Activated naive CD8-positive, alpha-beta T cell treated with anti-CD3 and anti-CD28 coated beads, Interleukin-2, amount 50 U/mL, for 24 hours (primary cell): Measurements from ENCODE around the gene FADS6.

Source experiments
- ATAC-seq: fragments of 150-1000 bp; cut with Tn5 transposase; one replicate; pipeline ENCODE4 v1.10.0; 2021
- DNase-seq: peaks from one replicate; pipeline ENCODE4 v3.0.0; 2021
- H3K27ac Mint-ChIP-seq: one replicate; pipeline ENCODE4 v1.8.0; 2021; ENCODE audit warnings: mild to moderate bottlenecking, mixed read lengths
- H3K27me3 Mint-ChIP-seq: one replicate; pipeline ENCODE4 v1.8.0; 2021; ENCODE audit warnings: mixed read lengths
- H3K36me3 Mint-ChIP-seq: one replicate; pipeline ENCODE4 v1.8.0; 2021; ENCODE audit warnings: low read depth, mixed read lengths
- H3K4me1 Mint-ChIP-seq: one replicate; pipeline ENCODE4 v1.8.0; 2021; ENCODE audit warnings: mixed read lengths
- H3K4me3 Mint-ChIP-seq: one replicate; pipeline ENCODE4 v1.8.0; 2021; ENCODE audit warnings: mild to moderate bottlenecking, moderate library complexity, mixed read lengths
- H3K9me3 Mint-ChIP-seq: one replicate; pipeline ENCODE4 v1.8.0; 2021; ENCODE audit warnings: mixed read lengths

FADS6 gene

GRCh38 chr17:74860229-74860871 is 33.1 kb downstream of the FADS6 start:
- H3K27ac Mint-ChIP-seq = no peak overlapping the region
- no peaks in the 10 kb centered on the region for H3K9me3 Mint-ChIP-seq
- no peak for DNase-seq
- no peaks in the 10 kb centered on the region for H3K36me3 Mint-ChIP-seq
- no peak for ATAC-seq
- H3K4me3 Mint-ChIP-seq = peak overlapping the region; percentile 45
- H3K4me1 Mint-ChIP-seq = peaks cover 10% of the 10 kb centered on the region
- H3K27me3 Mint-ChIP-seq = peaks cover 51% of the 10 kb centered on the region

DNA sequence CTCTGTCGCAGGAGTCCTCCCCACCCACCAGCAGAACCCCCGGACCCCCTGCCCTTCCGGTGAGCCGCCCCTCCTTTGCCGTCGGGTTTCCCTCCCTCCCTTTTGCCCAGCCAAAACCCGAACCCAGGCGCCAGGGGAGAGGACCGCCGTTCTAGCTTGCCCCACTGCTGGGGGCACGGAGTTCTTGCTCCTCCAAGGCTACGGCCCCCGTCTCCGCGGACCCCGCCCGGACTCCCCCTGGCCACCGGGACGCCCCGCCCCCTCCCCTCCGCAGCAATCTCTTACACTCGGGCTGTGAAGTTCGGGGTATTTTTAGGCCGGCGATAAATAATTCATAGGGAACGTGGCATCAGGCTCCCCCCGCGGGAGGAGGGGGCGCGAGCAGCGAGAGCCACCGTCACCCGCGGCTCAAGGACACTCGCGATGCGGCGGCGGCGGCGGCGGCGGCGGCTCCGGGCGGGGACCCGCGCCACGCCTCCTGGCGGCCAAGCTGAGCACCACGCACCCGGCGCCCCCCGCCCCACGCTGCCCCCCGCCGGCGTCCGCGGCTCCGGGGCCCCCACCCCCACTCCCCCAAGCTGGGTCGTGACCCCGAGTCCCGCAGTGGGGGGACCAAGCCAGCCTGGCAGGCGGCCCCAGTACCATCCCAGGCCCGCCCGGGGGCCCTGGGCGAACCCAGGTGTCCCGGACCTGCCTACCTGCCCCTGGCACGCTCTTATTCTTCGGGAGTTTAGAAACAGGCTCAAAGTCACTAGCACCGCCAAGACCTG is 33.8 kb downstream of the FADS6 start, which contains the start of gene GRIN2C:
GRIN2C (minus strand) TSS at position 427 of the 770 bp plus-strand sequence. CDS start 4,793 bp downstream, outside the sequence.
- no peak within 1 kb of the TSS for H3K27ac Mint-ChIP-seq
- ATAC-seq (no peak), DNase-seq (no peak)
- H3K4me3 Mint-ChIP-seq = peak within 1 kb of the TSS; percentile 45
- H3K4me1 Mint-ChIP-seq = peaks cover 10% of the 10 kb centered on the region
- H3K9me3 Mint-ChIP-seq = no peaks in the 10 kb centered on the region
- no peaks in the 10 kb centered on the region for H3K36me3 Mint-ChIP-seq
- peaks cover 56% of the 10 kb centered on the region for H3K27me3 Mint-ChIP-seq

DNA sequence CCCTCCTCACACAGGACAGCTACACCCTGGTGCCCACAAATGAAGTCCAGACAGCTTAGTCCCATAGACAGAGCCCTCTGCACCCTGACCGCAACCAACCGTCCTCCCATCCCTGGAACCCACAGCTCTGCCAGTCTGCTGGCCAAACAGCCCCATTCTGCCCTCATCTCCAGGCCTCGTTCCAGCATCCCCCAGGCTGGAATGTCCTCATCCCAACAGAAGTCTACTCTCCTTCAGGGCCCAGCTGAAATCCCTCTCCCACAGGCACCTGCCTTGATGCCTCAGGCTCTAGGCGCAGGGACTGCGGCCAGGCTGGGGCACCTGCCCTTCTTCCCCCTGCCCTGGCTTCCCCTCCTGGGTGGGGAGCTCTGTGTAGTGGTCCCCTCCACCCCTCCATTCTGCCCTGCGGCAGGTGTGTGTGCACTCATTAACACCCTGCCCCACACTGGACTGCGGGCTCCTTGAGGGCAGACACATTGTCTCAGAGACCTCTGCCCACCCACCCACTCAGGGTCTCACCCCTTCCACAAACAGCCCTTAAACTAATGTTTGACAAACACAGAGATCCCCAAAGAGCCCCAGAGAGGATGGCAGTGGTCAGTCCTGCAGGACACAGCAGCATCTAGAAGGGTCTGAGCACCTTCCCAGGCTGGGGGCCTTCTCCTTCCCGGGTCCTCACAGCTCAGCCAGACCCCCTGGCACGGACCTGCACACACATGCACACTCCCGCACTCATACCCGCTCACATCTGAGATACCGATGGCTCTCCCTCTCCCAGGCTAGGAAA is 34.6 kb downstream of the FADS6 start:
- H3K36me3 Mint-ChIP-seq = no peaks in the 10 kb centered on the region
- no peaks in the 10 kb centered on the region for H3K9me3 Mint-ChIP-seq
- H3K4me1 Mint-ChIP-seq = peaks cover 10% of the 10 kb centered on the region
- no peak overlapping the region for H3K4me3 Mint-ChIP-seq
- no peak for ATAC-seq
- peaks cover 61% of the 10 kb centered on the region for H3K27me3 Mint-ChIP-seq
- no peak overlapping the region for H3K27ac Mint-ChIP-seq
- no peak for DNase-seq

DNA sequence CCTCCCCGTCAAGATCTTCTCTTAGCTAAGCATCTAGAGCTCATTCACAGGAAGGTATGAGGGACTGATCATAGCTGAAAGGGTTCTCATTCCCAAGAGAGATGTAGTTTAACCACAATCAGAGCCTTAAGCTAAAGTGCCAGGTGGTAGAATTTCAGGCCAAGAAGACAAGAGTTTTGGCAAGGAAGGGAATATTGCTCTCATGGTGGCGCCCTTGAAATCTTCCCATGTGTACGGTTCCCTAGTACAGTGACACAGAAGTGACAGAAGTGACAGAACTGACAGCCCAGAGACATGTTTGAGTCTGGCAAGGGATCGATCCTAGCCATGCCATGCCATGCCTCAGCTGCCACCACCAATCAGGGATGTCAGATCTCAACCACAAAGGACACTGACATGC is 36.2 kb downstream of the FADS6 start:
- Mint-ChIP-seq H3K4me3 (no peak overlapping the region), H3K36me3 (no peaks in the 10 kb centered on the region), H3K4me1 (peaks cover 13% of the 10 kb centered on the region), H3K27ac (no peak overlapping the region), H3K9me3 (no peaks in the 10 kb centered on the region), H3K27me3 (peaks cover 68% of the 10 kb centered on the region)
- ATAC-seq = no peak
- no peak for DNase-seq

DNA sequence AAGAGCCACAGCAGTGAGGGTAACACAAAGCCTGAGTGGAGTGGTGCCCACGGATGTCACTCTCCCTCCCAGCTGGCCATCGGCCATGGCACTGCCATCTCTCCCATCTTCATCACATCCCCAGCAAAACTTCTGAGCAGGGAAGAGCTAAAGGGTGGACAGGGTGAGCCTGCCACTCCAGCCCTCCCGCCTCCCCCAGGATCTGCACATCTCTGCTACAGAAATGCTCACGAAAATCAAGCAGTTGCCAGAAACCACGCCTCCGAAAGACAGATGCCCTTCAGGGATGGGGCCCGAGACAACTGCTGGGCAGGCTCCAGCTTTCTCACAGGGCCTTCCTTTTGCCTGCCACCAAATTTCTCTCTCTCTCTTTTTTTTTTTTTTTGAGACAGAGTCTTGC is 37.3 kb downstream of the FADS6 start:
- peaks cover 66% of the 10 kb centered on the region for H3K27me3 Mint-ChIP-seq
- no peaks in the 10 kb centered on the region for H3K9me3 Mint-ChIP-seq
- H3K4me1 Mint-ChIP-seq = peaks cover 8% of the 10 kb centered on the region
- H3K36me3 Mint-ChIP-seq = no peaks in the 10 kb centered on the region
- no peak overlapping the region for H3K4me3 Mint-ChIP-seq
- ATAC-seq (no peak), DNase-seq (no peak)
- no peak overlapping the region for H3K27ac Mint-ChIP-seq

DNA sequence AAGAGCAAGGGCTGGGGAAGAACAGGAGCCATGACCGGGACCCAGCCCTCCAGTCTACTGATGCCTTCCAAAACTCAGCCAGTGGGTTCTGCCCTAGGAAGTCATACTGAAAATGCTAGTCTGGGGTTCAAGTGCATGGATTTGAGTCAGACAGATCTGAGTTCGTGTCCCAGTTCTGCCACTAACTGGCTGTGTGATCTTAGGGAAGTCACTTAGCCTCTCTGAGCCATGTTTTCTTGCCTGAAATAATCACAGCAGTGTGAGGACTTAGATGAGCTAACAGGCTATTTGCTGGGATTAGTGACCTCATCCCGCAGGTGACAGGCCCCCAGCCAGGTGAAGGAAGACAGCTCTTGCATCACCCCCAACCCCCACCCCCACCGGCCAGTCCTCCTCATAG is 38.1 kb downstream of the FADS6 start:
- Mint-ChIP-seq H3K27ac (no peak overlapping the region), H3K36me3 (no peaks in the 10 kb centered on the region), H3K4me1 (peaks cover 6% of the 10 kb centered on the region), H3K27me3 (peaks cover 66% of the 10 kb centered on the region), H3K9me3 (no peaks in the 10 kb centered on the region), H3K4me3 (no peak overlapping the region)
- DNase-seq = no peak
- ATAC-seq = no peak

GRCh38 chr17:74854792-74855191 is 38.6 kb downstream of the FADS6 start:
- H3K9me3 Mint-ChIP-seq = no peaks in the 10 kb centered on the region
- H3K27me3 Mint-ChIP-seq = peaks cover 62% of the 10 kb centered on the region
- no peak overlapping the region for H3K4me3 Mint-ChIP-seq
- no peaks in the 10 kb centered on the region for H3K36me3 Mint-ChIP-seq
- no peak for ATAC-seq
- DNase-seq = no peak
- H3K4me1 Mint-ChIP-seq = peaks cover 4% of the 10 kb centered on the region
- no peak overlapping the region for H3K27ac Mint-ChIP-seq

- Mint-ChIP-seq H3K27me3 (peaks cover 55% of the 10 kb centered on the region), H3K27ac (no peak overlapping the region), H3K36me3 (no peaks in the 10 kb centered on the region), H3K9me3 (no peaks in the 10 kb centered on the region), H3K4me1 (peaks cover 3% of the 10 kb centered on the region), H3K4me3 (no peak overlapping the region)
- ATAC-seq (no peak), DNase-seq (no peak)
These were observed 39.8 kb downstream of the FADS6 start for GRCh38 chr17:74853669-74854068.

GRCh38 chr17:74853048-74853397 is 40.4 kb downstream of the FADS6 start:
- peak overlapping the region; percentile 65 for H3K4me3 Mint-ChIP-seq
- DNase-seq = no peak
- ATAC-seq = no peak
- H3K4me1 Mint-ChIP-seq = peaks cover 3% of the 10 kb centered on the region
- H3K27ac Mint-ChIP-seq = no peak overlapping the region
- peaks cover 52% of the 10 kb centered on the region for H3K27me3 Mint-ChIP-seq
- no peaks in the 10 kb centered on the region for H3K36me3 Mint-ChIP-seq
- H3K9me3 Mint-ChIP-seq = no peaks in the 10 kb centered on the region

DNA sequence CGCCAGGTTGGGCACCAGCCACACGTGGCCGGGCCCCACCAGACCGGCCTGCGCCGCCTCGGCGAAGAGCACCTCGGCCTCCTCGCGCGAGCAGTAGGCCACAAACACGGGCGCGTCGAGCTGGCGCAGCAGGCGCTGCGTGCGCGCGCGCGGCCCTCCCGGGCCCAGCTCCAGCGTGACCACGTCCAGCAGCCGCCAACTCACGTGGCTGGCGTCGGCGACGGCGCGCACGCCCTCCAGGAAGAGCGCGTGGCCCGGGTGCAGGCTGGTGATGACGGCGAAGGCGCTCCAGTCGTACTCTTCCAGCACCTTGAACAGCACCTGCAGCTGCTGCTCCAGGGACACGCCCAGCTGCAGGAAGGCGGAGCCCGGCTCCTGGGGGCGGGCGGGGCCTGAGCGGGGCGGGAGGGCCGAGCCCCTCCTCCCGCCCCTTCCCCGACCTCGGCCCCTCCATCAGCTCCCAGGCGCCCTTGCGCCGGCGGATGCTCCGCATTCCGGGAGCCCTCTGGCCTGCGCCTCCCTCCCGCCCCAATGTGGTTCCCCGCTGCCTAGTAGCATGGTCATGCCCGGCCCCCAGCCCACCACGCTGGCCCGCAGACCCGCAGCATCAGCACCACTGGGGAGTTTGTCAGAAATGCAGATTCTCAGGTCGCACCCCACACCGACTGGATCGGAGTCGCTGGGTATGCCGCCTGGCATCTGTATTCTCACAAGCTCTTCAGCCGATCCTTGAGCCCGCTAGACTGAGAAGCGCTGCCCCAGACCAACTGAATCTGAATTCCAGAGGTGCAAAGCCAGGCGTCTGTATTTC is 41.0 kb downstream of the FADS6 start:
- peaks cover 48% of the 10 kb centered on the region for H3K27me3 Mint-ChIP-seq
- H3K4me3 Mint-ChIP-seq = peak overlapping the region; percentile 65
- peak; percentile 70 for ATAC-seq
- no peaks in the 10 kb centered on the region for H3K9me3 Mint-ChIP-seq
- H3K4me1 Mint-ChIP-seq = peaks cover 3% of the 10 kb centered on the region
- H3K27ac Mint-ChIP-seq = no peak overlapping the region
- peak; percentile 57 for DNase-seq
- H3K36me3 Mint-ChIP-seq = no peaks in the 10 kb centered on the region

DNA sequence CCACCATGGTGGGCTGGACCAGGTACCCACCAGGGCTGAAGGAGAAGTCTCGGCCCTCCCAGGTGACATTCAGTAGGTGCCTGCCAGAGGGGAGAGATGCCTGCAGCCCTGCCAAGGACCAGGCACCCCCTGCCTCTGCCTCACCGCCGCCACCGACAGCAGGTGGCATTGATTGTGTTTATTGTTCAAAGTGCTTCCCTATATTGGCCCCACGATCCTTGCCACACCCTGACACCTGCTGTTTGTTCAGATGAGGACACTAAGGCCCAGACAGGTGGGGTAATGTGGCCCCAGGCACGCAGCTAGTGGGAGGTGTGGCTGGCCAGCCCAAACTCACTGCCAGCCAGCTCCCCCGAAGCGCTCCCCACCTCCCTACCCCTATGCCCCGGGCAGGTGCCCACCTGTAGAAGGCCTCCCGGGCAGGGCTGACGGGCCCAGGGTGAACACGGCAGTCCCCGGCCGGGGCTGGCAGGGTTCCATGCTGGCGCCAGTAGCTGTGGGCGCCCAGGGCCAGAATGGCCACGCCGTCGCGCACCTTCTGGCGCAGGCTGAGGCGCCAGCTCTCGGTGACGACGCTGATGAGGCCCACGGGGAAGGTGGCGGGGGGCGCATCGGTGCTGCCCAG is 41.7 kb downstream of the FADS6 start:
- Mint-ChIP-seq H3K27ac (no peak overlapping the region), H3K4me1 (peaks cover 3% of the 10 kb centered on the region), H3K36me3 (no peaks in the 10 kb centered on the region), H3K9me3 (no peaks in the 10 kb centered on the region), H3K4me3 (no peak overlapping the region), H3K27me3 (peaks cover 42% of the 10 kb centered on the region)
- ATAC-seq = no peak
- DNase-seq = no peak

DNA sequence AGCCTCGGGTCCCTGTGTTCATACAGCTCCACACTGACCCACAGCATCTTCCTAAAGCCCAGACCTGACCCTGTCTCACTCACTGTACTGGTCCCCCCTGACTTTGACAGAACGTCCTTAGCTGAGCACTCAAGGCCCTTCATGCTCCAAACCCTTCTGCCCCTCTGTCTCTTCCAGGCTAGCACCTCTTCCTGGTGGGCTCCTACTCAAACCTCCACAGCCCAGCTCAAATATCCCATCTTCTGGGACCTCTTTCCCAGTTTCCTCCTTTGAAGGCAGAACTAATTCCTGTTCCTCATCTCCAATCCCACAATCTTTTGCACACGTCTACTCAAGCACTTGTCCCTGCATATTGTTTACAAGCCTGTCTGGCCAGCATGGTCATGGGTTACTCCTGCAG is 42.5 kb downstream of the FADS6 start:
- H3K27me3 Mint-ChIP-seq = peaks cover 36% of the 10 kb centered on the region
- H3K27ac Mint-ChIP-seq = no peak overlapping the region
- no peaks in the 10 kb centered on the region for H3K9me3 Mint-ChIP-seq
- H3K36me3 Mint-ChIP-seq = no peaks in the 10 kb centered on the region
- no peak for ATAC-seq
- DNase-seq = no peak
- peaks cover 3% of the 10 kb centered on the region for H3K4me1 Mint-ChIP-seq
- H3K4me3 Mint-ChIP-seq = no peak overlapping the region

GRCh38 chr17:74850310-74850709 is 43.1 kb downstream of the FADS6 start:
- ATAC-seq (no peak), DNase-seq (no peak)
- H3K4me1 Mint-ChIP-seq = peaks cover 3% of the 10 kb centered on the region
- H3K4me3 Mint-ChIP-seq = no peak overlapping the region
- H3K36me3 Mint-ChIP-seq = no peaks in the 10 kb centered on the region
- H3K27ac Mint-ChIP-seq = no peak overlapping the region
- peaks cover 30% of the 10 kb centered on the region for H3K27me3 Mint-ChIP-seq
- no peaks in the 10 kb centered on the region for H3K9me3 Mint-ChIP-seq
